HCT116 (cell line): ENCODE results near the gene SLC15A3. TPM values are rescaled to one million over a fixed set of nuclear protein-coding genes. Genes with fewer than 3 reads are reported as not detected.

ENCODE experiments used
- ATAC-seq: fragments of 200-7000 bp; cut with Tn5 transposase; 2 replicates; pipeline ENCODE4 v1.9.1; 2020; ENCODE audit warnings: mild to moderate bottlenecking, moderate library complexity
- BruUV-seq: library from RNA; stranded (reverse); fragments of 400-500 nt; replicated peaks from 2 replicates; lab custom pipeline; 2021; lab: Mats Ljungman, UMichigan
- CTCF ChIA-PET: fragments of 300-600 bp; sonication (Branson Sonifier 250); formaldehyde crosslinking; loops from one replicate; lab custom pipeline; 2021; ENCODE audit warnings: antibody characterized with exemption; lab: Charles Lee
- POLR2A ChIA-PET: fragments of 300-600, 350-600 bp; sonication (Branson Sonifier 250); formaldehyde crosslinking; loops from one replicate; lab custom pipeline; 2021; ENCODE audit warnings: antibody characterized with exemption; lab: Charles Lee
- RAD21 ChIA-PET, 2 experiments: fragments of 300-600 bp; sonication (Branson Sonifier 250); formaldehyde crosslinking; loops; one replicate each; lab custom pipeline; 2023; ENCODE audit warnings: low total read pairs in 2 of 2; ENCODE audit not compliant: uncharacterized antibody in 2 of 2, unreplicated experiment in 2 of 2, low non-redundant PET in 1 of 2; lab: Charles Lee
- DNase-seq: peaks from one replicate; pipeline ENCODE4 v3.0.0-alpha.2; 2010; ENCODE audit warnings: low read depth, low spot score
- H2AFZ ChIP-seq: fragments of 200-600 bp; shearing (Covaris generic), sonication (generic); 2 replicates; pipeline ENCODE4 v1.6.1; 2017; ENCODE audit warnings: low read depth, mixed run types, mixed read lengths, antibody characterized with exemption, low read length; ENCODE audit not compliant: poor library complexity, severe bottlenecking
- H3K27ac ChIP-seq: 2 replicates; pipeline ENCODE4 v1.5.1; 2012; ENCODE audit warnings: low read depth, low read length
- H3K27me3 ChIP-seq: fragments of 200-600 bp; sonication (generic); 2 replicates; pipeline ENCODE4 v1.6.1; 2016; ENCODE audit warnings: mixed run types, low read length, mixed read lengths; ENCODE audit not compliant: insufficient read depth
- H3K36me3 ChIP-seq, 2 experiments: fragments of 200-500 bp in 1 of 2; fragments of 200-600 bp in 1 of 2; sonication (Bioruptor generic) in 1 of 2; sonication (generic) in 1 of 2; 2 replicates each; pipeline versions ENCODE4 v1.5.1 to v1.6.1; 2014 to 2016; ENCODE audit warnings: low read length in 2 of 2, inconsistent platforms in 1 of 2, mixed read lengths in 1 of 2, mixed run types in 1 of 2; ENCODE audit not compliant: insufficient read depth in 2 of 2, control insufficient read depth in 1 of 2
- H3K4me1 ChIP-seq, 2 experiments: fragments of 200-600 bp in 1 of 2; sonication (generic) in 1 of 2; 2 replicates each; pipeline versions ENCODE4 v1.5.1 to v1.6.1; 2012 to 2017; ENCODE audit warnings: low read length in 2 of 2, inconsistent platforms in 1 of 2, mild to moderate bottlenecking in 1 of 2, mixed read lengths in 1 of 2, mixed run types in 1 of 2, moderate library complexity in 1 of 2; ENCODE audit not compliant: insufficient read depth in 2 of 2, control insufficient read depth in 1 of 2
- H3K4me2 ChIP-seq: fragments of 200-600 bp; sonication (generic); 2 replicates; pipeline ENCODE4 v1.6.1; 2017; ENCODE audit warnings: mixed run types, low read length, mixed read lengths
- H3K4me3 ChIP-seq, 2 experiments: fragments of 200-600 bp in 1 of 2; sonication (generic) in 1 of 2; replicated peaks in 1 of 2; 2 replicates each; pipeline ENCODE4 v1.5.1; 2011 to 2016; ENCODE audit warnings: low read length in 2 of 2, control low read depth in 1 of 2, low read depth in 1 of 2, mild to moderate bottlenecking in 1 of 2, mixed read lengths in 1 of 2, mixed run types in 1 of 2
- H3K79me2 ChIP-seq: fragments of 200-600 bp; sonication (generic); 2 replicates; pipeline ENCODE4 v1.6.1; 2017; ENCODE audit warnings: mild to moderate bottlenecking, mixed run types, low read length, moderate library complexity, mixed read lengths; ENCODE audit not compliant: insufficient read depth
- H3K9ac ChIP-seq: fragments of 200-600 bp; sonication (generic); 2 replicates; pipeline ENCODE4 v1.6.1; 2016; ENCODE audit warnings: low read length, mixed read lengths
- H3K9me2 ChIP-seq: fragments of 200-600 bp; sonication (generic), shearing (Covaris generic); 2 replicates; pipeline ENCODE4 v1.6.1; 2017; ENCODE audit warnings: mixed run types, mild to moderate bottlenecking, moderate library complexity; ENCODE audit not compliant: insufficient read depth
- H3K9me3 ChIP-seq, 2 experiments: fragments of 200-500 bp in 1 of 2; fragments of 200-600 bp in 1 of 2; sonication (Bioruptor generic) in 1 of 2; sonication (generic) in 1 of 2; 2 replicates each; pipeline ENCODE4 v1.6.1; 2014 to 2017; ENCODE audit warnings: low read length in 2 of 2, mixed read lengths in 2 of 2, inconsistent platforms in 1 of 2, low read depth in 1 of 2, mild to moderate bottlenecking in 1 of 2, mixed run types in 1 of 2, moderate library complexity in 1 of 2; ENCODE audit not compliant: control insufficient read depth in 1 of 2, insufficient read depth in 1 of 2
- H4K20me1 ChIP-seq: fragments of 200-600 bp; sonication (generic), shearing (Covaris generic); 2 replicates; pipeline ENCODE4 v1.6.1; 2017; ENCODE audit warnings: mixed run types, mild to moderate bottlenecking, moderate library complexity; ENCODE audit not compliant: insufficient read depth
- ATF3 ChIP-seq: IDR thresholded peaks from 2 replicates; pipeline ENCODE4 v1.6.1; 2012
- EZH2phosphoT487 ChIP-seq: fragments of 200-600 bp; IDR thresholded peaks from 2 replicates; pipeline ENCODE4 v1.6.1; 2018; ENCODE audit warnings: antibody characterized with exemption, borderline replicate concordance
- JUND ChIP-seq: IDR thresholded peaks from 2 replicates; pipeline ENCODE4 v1.6.1; 2012
- POLR2A ChIP-seq: IDR thresholded peaks from 2 replicates; pipeline ENCODE4 v1.7.0; 2011; ENCODE audit warnings: borderline replicate concordance; ENCODE audit not compliant: insufficient read depth, insufficient read length; ENCODE audit errors: extremely low read depth
- POLR2AphosphoS5 ChIP-seq: IDR thresholded peaks from 2 replicates; pipeline ENCODE4 v1.6.1; 2011; ENCODE audit warnings: mild to moderate bottlenecking, low read depth, low read length, moderate library complexity
- RAD21 ChIP-seq: IDR thresholded peaks from 2 replicates; pipeline ENCODE4 v1.6.1; 2012; ENCODE audit warnings: low read depth, mild to moderate bottlenecking
- SIN3A ChIP-seq: IDR thresholded peaks from 2 replicates; pipeline ENCODE4 v1.6.1; 2012; ENCODE audit warnings: low read depth
- SP1 ChIP-seq: IDR thresholded peaks from 2 replicates; pipeline ENCODE4 v1.6.1; 2012; ENCODE audit warnings: low read depth
- SRF ChIP-seq: IDR thresholded peaks from 2 replicates; pipeline ENCODE4 v1.6.1; 2012; ENCODE audit warnings: low read depth
- TCF7L2 ChIP-seq: IDR thresholded peaks from 2 replicates; pipeline ENCODE4 v1.7.0; 2011; ENCODE audit warnings: borderline replicate concordance, inconsistent platforms; ENCODE audit not compliant: insufficient read depth, insufficient read length; ENCODE audit errors: extremely low read depth
- YY1 ChIP-seq: IDR thresholded peaks from 2 replicates; pipeline ENCODE4 v1.6.1; 2011; ENCODE audit warnings: low read length, low read depth, moderate library complexity, mild to moderate bottlenecking; ENCODE audit not compliant: insufficient replicate concordance; ENCODE audit errors: extremely low read depth
- ZFX ChIP-seq: fragments of 450-650 bp; IDR thresholded peaks from 2 replicates; pipeline ENCODE4 v1.6.1; 2017
- ZNF274 ChIP-seq: fragments of 200-500 bp; sonication (Bioruptor generic); IDR thresholded peaks from 2 replicates; pipeline ENCODE4 v1.6.1; 2014; ENCODE audit warnings: mild to moderate bottlenecking, low read depth, low read length, inconsistent platforms
- intact Hi-C: fragments of 100-400 bp; cut with micrococcal nuclease; formaldehyde crosslinking; loops from 2 replicates; pipeline ENCODE4 v1.10.0; 2022
- total RNA-seq: library from RNA; stranded (reverse); gene quantifications from one replicate; pipeline ENCODE4 v1.2.1, GENCODE V29; 2021; ENCODE audit not compliant: unreplicated experiment
- TF ChIP-seq, protein P1 (sequence below): IDR thresholded peaks from 2 replicates; pipeline ENCODE4 v1.6.1; 2011; ENCODE audit warnings: mild to moderate bottlenecking, low read length, moderate library complexity; ENCODE audit not compliant: insufficient replicate concordance; ENCODE audit errors: extremely low read depth
- TF ChIP-seq, protein P2 (sequence below), 3 experiments: fragments of 200-600 bp in 1 of 3; sonication (generic) in 1 of 3; IDR thresholded peaks in 2 of 3; conservative IDR thresholded peaks in 1 of 3; 2 replicates each; pipeline ENCODE4 v1.5.1; 2012 to 2017; ENCODE audit warnings: low read depth in 2 of 3, low read length in 2 of 3, antibody characterized with exemption in 1 of 3, borderline replicate concordance in 1 of 3, control low read depth in 1 of 3, mild to moderate bottlenecking in 1 of 3, mixed read lengths in 1 of 3, mixed run types in 1 of 3, moderate library complexity in 1 of 3; ENCODE audit not compliant: insufficient read depth in 1 of 3

Gene SLC15A3
- total RNA-seq, 1 experiment from 2014 or later, result not detected

DNA sequence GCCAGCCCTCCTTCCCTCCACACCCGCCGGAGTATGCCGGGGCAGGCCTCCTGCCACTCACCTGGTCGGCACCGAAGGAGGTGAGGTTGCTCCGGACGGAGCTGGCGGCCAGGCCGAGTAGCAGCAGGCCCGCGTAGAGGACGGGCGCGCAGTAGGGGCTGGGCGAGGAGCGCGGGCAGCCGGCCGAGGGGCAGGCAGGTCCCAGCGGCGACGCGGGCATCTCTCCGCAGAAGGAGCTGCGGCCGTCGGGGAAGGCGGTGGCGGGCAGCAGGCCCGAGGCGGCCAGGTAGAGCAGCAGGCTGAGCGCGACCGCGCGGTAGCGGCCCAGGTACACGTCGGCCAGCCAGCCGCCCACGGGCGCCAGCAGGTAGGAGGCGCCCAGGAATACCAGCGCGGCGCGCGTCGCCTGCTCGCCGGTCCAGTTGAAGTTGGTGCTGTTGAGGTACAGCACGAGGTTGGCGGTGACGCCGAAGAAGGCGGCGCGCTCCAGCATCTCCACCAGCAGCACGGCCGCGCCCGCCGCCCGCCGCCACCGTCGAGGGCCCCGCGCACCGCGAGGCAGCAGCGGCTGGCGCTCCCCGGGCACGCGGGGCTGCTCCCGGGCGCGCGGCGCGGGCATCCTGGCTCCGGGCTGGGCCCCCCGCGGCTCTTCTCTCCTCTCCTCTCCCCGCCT, 907 bp downstream of the SLC15A3 start:
- Histone ChIP-seq H3K9ac (no peak overlapping the region), H3K9me2 (no peaks in the 10 kb centered on the region), H3K27me3 (no peaks in the 10 kb centered on the region), H3K79me2 (no peaks in the 10 kb centered on the region), H3K4me1 (no peaks in the 10 kb centered on the region), H3K4me3 (no peak overlapping the region), H3K4me2 (no peak overlapping the region), H4K20me1 (no peaks in the 10 kb centered on the region), H3K9me3 (no peaks in the 10 kb centered on the region), H2AFZ (no peak overlapping the region), H3K36me3 (no peaks in the 10 kb centered on the region), H3K27ac (no peak overlapping the region)
- BruUV-seq, result no TSS peak
- ATAC-seq (no peak), DNase-seq (no peak)
- CTCF ChIA-PET, result no interaction called here
- TF ChIP-seq ZFX, result no peak
- TF ChIP-seq POLR2AphosphoS5, result no peak
- no peak for TF ChIP-seq YY1
- TF ChIP-seq ATF3, result no peak
- no peak for TF ChIP-seq ZNF274
- TF ChIP-seq, protein P1, sequence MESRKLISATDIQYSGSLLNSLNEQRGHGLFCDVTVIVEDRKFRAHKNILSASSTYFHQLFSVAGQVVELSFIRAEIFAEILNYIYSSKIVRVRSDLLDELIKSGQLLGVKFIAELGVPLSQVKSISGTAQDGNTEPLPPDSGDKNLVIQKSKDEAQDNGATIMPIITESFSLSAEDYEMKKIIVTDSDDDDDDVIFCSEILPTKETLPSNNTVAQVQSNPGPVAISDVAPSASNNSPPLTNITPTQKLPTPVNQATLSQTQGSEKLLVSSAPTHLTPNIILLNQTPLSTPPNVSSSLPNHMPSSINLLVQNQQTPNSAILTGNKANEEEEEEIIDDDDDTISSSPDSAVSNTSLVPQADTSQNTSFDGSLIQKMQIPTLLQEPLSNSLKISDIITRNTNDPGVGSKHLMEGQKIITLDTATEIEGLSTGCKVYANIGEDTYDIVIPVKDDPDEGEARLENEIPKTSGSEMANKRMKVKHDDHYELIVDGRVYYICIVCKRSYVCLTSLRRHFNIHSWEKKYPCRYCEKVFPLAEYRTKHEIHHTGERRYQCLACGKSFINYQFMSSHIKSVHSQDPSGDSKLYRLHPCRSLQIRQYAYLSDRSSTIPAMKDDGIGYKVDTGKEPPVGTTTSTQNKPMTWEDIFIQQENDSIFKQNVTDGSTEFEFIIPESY, result no peak
- TF ChIP-seq, protein P2, sequence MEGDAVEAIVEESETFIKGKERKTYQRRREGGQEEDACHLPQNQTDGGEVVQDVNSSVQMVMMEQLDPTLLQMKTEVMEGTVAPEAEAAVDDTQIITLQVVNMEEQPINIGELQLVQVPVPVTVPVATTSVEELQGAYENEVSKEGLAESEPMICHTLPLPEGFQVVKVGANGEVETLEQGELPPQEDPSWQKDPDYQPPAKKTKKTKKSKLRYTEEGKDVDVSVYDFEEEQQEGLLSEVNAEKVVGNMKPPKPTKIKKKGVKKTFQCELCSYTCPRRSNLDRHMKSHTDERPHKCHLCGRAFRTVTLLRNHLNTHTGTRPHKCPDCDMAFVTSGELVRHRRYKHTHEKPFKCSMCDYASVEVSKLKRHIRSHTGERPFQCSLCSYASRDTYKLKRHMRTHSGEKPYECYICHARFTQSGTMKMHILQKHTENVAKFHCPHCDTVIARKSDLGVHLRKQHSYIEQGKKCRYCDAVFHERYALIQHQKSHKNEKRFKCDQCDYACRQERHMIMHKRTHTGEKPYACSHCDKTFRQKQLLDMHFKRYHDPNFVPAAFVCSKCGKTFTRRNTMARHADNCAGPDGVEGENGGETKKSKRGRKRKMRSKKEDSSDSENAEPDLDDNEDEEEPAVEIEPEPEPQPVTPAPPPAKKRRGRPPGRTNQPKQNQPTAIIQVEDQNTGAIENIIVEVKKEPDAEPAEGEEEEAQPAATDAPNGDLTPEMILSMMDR (IDR thresholded peaks at IDR 0.05 in 2 of 3, conservative IDR thresholded peaks at IDR 0.05 in 1 of 3; ENCODE audit: borderline replicate concordance in 1 of 3, insufficient read depth in 1 of 3, low read depth in 2 of 3, low read length in 2 of 3), result no peak
- TF ChIP-seq POLR2A, result no peak
- TF ChIP-seq SIN3A, result no peak
- TF ChIP-seq JUND, result no peak
- TF ChIP-seq EZH2phosphoT487, result no peak
- TF ChIP-seq TCF7L2, result no peak
- TF ChIP-seq SP1, result no peak
- TF ChIP-seq RAD21, result no peak
- no peak for TF ChIP-seq SRF
- RAD21 ChIA-PET, result no interaction called here
- POLR2A ChIA-PET, result no interaction called here
- intact Hi-C loops, result no loop called here
